K562 (cell line): ENCODE results near the gene TFDP3. TPM values are rescaled to one million over a fixed set of nuclear protein-coding genes. Genes with fewer than 3 reads are reported as not detected.

Experiments
- ATAC-seq: fragments of 200-7000 bp; cut with Tn5 transposase; 3 replicates; pipeline ENCODE4 v1.9.1; 2020; ENCODE audit warnings: moderate library complexity
- BruUV-seq: library from RNA; stranded (reverse); fragments of 400-500 nt; replicated peaks from 2 replicates; lab custom pipeline; 2021; lab: Mats Ljungman, UMichigan
- CTCF ChIA-PET: fragments of 300-600 bp; formaldehyde crosslinking; extraction: SDS; loops from one replicate; lab custom pipeline; 2021; ENCODE audit warnings: low intra/inter-chr PET ratio; lab: Yijun Ruan, JAX
- POLR2A ChIA-PET: fragments of 300-600, 350-650 bp; sonication (Branson Sonifier 250); formaldehyde crosslinking; extraction: SDS; loops from one replicate; lab custom pipeline; 2021; ENCODE audit warnings: antibody characterized with exemption, inconsistent platforms; lab: Yijun Ruan, JAX
- DNase-seq, 4 experiments: peaks; one replicate each; pipeline versions ENCODE4 v3.0.0 to v3.0.0-alpha.2; 2011 to 2018; ENCODE audit warnings: low spot score in 3 of 4, mixed read lengths in 3 of 4; ENCODE audit errors: extremely low read depth in 1 of 4
- FAIRE-seq: peaks from 2 replicates; lab custom pipeline; 2011; peaks lifted over from hg19 to GRCh38; lab: Jason Lieb, UNC
- H2AFZ ChIP-seq: 2 replicates; pipeline ENCODE4 v1.6.0; 2011; ENCODE audit warnings: low read depth, low read length, control low read depth, inconsistent platforms
- H3K27ac ChIP-seq: fragments of 200-600 bp; 3 replicates; pipeline ENCODE4 v1.8.0; 2011; ENCODE audit warnings: low read depth, mild to moderate bottlenecking, control low read depth, inconsistent platforms, low read length, moderate library complexity, mixed read lengths; ENCODE audit errors: extremely low read depth
- H3K27me3 ChIP-seq, 2 experiments: fragments of 300-600 bp in 1 of 2; 2 replicates in 1 of 2; 3 replicates in 1 of 2; pipeline versions ENCODE4 v1.6.0 to v1.8.0; 2011; ENCODE audit warnings: inconsistent platforms in 2 of 2, low read length in 2 of 2, mild to moderate bottlenecking in 1 of 2, mixed read lengths in 1 of 2, moderate library complexity in 1 of 2; ENCODE audit not compliant: control insufficient read depth in 2 of 2, insufficient read depth in 2 of 2
- H3K36me3 ChIP-seq: fragments of 300-600 bp; 3 replicates; pipeline ENCODE4 v1.8.0; 2011; ENCODE audit warnings: mild to moderate bottlenecking, low read length, inconsistent platforms; ENCODE audit not compliant: control insufficient read depth, insufficient read depth
- H3K4me1 ChIP-seq, 2 experiments: fragments of 200-600 bp in 1 of 2; replicated peaks in 1 of 2; 2 replicates in 1 of 2; 3 replicates in 1 of 2; pipeline versions ENCODE4 v1.5.1 to v1.8.0; 2011; ENCODE audit warnings: inconsistent platforms in 2 of 2, low read length in 2 of 2, mild to moderate bottlenecking in 1 of 2, mixed read lengths in 1 of 2, moderate library complexity in 1 of 2; ENCODE audit not compliant: control insufficient read depth in 2 of 2, insufficient read depth in 2 of 2
- H3K4me2 ChIP-seq: 2 replicates; pipeline ENCODE4 v1.6.1; 2011; ENCODE audit warnings: low read length, control low read depth, inconsistent platforms, mixed read lengths; ENCODE audit not compliant: insufficient read depth
- H3K4me3 ChIP-seq: fragments of 200-600 bp; sonication (generic), shearing (Covaris generic); 2 replicates; pipeline ENCODE4 v1.5.1; 2016; ENCODE audit warnings: control low read depth, inconsistent platforms
- H3K79me2 ChIP-seq: fragments of 200-600 bp; 3 replicates; pipeline ENCODE4 v1.8.0; 2011; ENCODE audit warnings: low read length, inconsistent platforms; ENCODE audit not compliant: control insufficient read depth, insufficient read depth
- H3K9ac ChIP-seq, 2 experiments: 2 replicates each; pipeline versions ENCODE4 v1.6.0 to v1.6.1; 2011; ENCODE audit warnings: low read depth in 2 of 2, low read length in 2 of 2, control low read depth in 1 of 2, inconsistent platforms in 1 of 2, mild to moderate bottlenecking in 1 of 2, mixed read lengths in 1 of 2; ENCODE audit not compliant: insufficient read depth in 1 of 2
- H3K9me1 ChIP-seq: one replicate; pipeline ENCODE4 v1.6.0; 2011; ENCODE audit warnings: inconsistent platforms, mild to moderate bottlenecking, low read length, moderate library complexity; ENCODE audit not compliant: control insufficient read depth, insufficient read depth
- H3K9me3 ChIP-seq: replicated peaks from 2 replicates; pipeline ENCODE4 v1.5.1; 2011; ENCODE audit warnings: low read depth, low read length, inconsistent platforms; ENCODE audit not compliant: control insufficient read depth, insufficient read depth
- H4K20me1 ChIP-seq: replicated peaks from 2 replicates; pipeline ENCODE4 v1.6.1; 2011; ENCODE audit warnings: low read length, inconsistent platforms, mixed read lengths; ENCODE audit not compliant: control insufficient read depth, insufficient read depth
- TEAD1 ChIP-seq, 2 experiments: fragments of 450-650 bp in 1 of 2; sonication (generic) in 1 of 2; formaldehyde crosslinking; IDR thresholded peaks; 2 replicates each; pipeline versions ENCODE4 v1.4.0 to v1.8.0; 2020 to 2022; ENCODE audit warnings: mild to moderate bottlenecking in 2 of 2, missing genetic modification reagents in 1 of 2
- TGIF2 ChIP-seq: sonication (generic); formaldehyde crosslinking; IDR thresholded peaks from 2 replicates; pipeline ENCODE4 v1.8.1; 2022; ENCODE audit warnings: mild to moderate bottlenecking, missing genetic modification reagents, moderate library complexity
- THAP12 ChIP-seq: fragments of 250-450 bp; sonication (Bioruptor Pico); IDR thresholded peaks from 2 replicates; pipeline ENCODE4 v1.9.0; 2021; ENCODE audit warnings: mild to moderate bottlenecking, inconsistent platforms
- WHSC1 ChIP-seq: IDR thresholded peaks from one replicate; pipeline ENCODE4 v1.6.1; 2012; ENCODE audit warnings: low read length, control low read depth, inconsistent platforms
- ZNF592 ChIP-seq: fragments of 450-650 bp; IDR thresholded peaks from 2 replicates; pipeline ENCODE4 v1.6.1; 2017; ENCODE audit warnings: antibody characterized with exemption, mild to moderate bottlenecking
- ZNF780A ChIP-seq: fragments of 250-450 bp; sonication (Bioruptor Pico); IDR thresholded peaks from 2 replicates; pipeline ENCODE4 v1.5.0; 2021; ENCODE audit warnings: mild to moderate bottlenecking
- WGBS: fragments of 100-300 bp; shearing (Covaris generic); methylation state at CpG from one replicate; pipeline ENCODE4 v1.1.6; 2016; ENCODE audit warnings: low coverage, mixed read lengths; ENCODE audit not compliant: insufficient coverage; ENCODE audit errors: missing lambda C conversion rate; 5-methylcytosine and 5-hydroxymethylcytosine counted together
- in situ Hi-C: fragments of 300-500 bp; cut with MboI; formaldehyde crosslinking; loops from 4 replicates; pipeline ENCODE4 v1.15.0; 2018; ENCODE audit warnings: inconsistent platforms, mixed read lengths
- intact Hi-C: fragments of 100-400 bp; cut with micrococcal nuclease; formaldehyde crosslinking; loops from 2 replicates; pipeline ENCODE4 v1.14.2; 2022
- polyA plus RNA-seq, 8 experiments: library from polyadenylated mRNA; depleted of rRNA in 4 of 8; stranded (reverse) in 5 of 8; unstranded in 3 of 8; fragments of >200 nt; fragmentation: Nextera tagmentation in 2 of 8; fragmentation: Illumina TruSeq in 1 of 8; extraction: Ambion mirVana in 2 of 8; extraction: Trizol in 1 of 8; gene quantifications; 2 replicates each; pipeline versions ENCODE4 v1.2.1 to v1.2.3, GENCODE V29; 2011 to 2014; ENCODE audit warnings: inconsistent platforms in 1 of 8, missing spikeins in 1 of 8
- total RNA-seq, 7 experiments: library from RNA; depleted of rRNA in 6 of 7; stranded (reverse); fragments of >200 nt in 6 of 7; fragmentation: Illumina TruSeq in 2 of 7; extraction: Trizol in 2 of 7; gene quantifications; 2 replicates each; pipeline versions ENCODE4 v1.2.1 to v1.2.3, GENCODE V29; 2011 to 2021; ENCODE audit warnings: low replicate concordance in 1 of 7
- TF ChIP-seq, protein P1 (sequence below), 2 experiments: fragments of 450-650 bp; IDR thresholded peaks; 2 replicates each; pipeline ENCODE4 v1.6.1; 2016
- TF ChIP-seq, protein P2 (sequence below): fragments of 200-400 bp; formaldehyde crosslinking; IDR thresholded peaks from 2 replicates; pipeline ENCODE4 v1.6.1; 2017; ENCODE audit warnings: mild to moderate bottlenecking, low read depth, low read length, moderate library complexity

TFDP3 gene
- total and polyA plus RNA-seq, 9 of the 15 experiments (the other 6 are each of a cell fraction or from before 2014, with no cell fraction given) = 0.09 to 0.25 (median 0.12) TPM; not detected in 5

DNA sequence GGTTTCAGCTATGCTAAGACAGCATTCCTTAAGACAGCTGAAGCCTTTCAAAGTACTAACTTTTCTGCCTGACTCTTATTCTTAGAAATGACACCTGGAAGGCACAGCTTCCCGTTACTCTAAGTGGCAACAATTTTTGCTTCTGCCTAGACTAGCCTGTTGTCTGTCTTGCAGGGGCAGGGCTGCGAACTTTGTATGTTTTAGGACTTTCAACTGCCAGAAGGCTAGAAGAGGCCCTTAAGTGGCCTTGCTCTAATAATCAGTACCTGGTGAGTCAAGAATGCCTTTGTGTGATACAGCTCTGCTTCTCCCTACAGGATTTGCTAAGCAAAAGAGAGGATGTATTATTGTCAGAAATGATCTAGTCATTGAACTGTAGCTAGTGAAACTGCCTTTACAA lies 30.0 kb upstream of the TFDP3 start:
- in situ Hi-C loops = no loop called here
- intact Hi-C loops = no loop called here
- no peak for FAIRE-seq
- BruUV-seq = no TSS peak
- no peak overlapping the region for H3K4me3 ChIP-seq
- H2AFZ ChIP-seq = no peak overlapping the region
- H3K9ac ChIP-seq = no peak overlapping the region
- 0% methylated on average over 2 of the region's 2 CpGs for WGBS
- no peak for DNase-seq
- H3K27ac ChIP-seq = no peak overlapping the region
- POLR2A ChIA-PET = no interaction called here
- no peak for ATAC-seq
- TF ChIP-seq ZNF592 (no peak), ZNF780A (CRISPR knock-in tag) (no peak), WHSC1 (no peak), TGIF2 (CRISPR knock-in tag) (no peak), THAP12 (CRISPR knock-in tag) (no peak), TEAD1 (CRISPR knock-in tag; IDR thresholded peaks at IDR 0.05) (no peak)
- TF ChIP-seq, protein P1, sequence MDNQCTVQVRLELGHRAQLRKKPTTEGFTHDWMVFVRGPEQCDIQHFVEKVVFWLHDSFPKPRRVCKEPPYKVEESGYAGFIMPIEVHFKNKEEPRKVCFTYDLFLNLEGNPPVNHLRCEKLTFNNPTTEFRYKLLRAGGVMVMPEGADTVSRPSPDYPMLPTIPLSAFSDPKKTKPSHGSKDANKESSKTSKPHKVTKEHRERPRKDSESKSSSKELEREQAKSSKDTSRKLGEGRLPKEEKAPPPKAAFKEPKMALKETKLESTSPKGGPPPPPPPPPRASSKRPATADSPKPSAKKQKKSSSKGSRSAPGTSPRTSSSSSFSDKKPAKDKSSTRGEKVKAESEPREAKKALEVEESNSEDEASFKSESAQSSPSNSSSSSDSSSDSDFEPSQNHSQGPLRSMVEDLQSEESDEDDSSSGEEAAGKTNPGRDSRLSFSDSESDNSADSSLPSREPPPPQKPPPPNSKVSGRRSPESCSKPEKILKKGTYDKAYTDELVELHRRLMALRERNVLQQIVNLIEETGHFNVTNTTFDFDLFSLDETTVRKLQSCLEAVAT (IDR thresholded peaks at IDR 0.05) = no peak
- TF ChIP-seq, protein P2, sequence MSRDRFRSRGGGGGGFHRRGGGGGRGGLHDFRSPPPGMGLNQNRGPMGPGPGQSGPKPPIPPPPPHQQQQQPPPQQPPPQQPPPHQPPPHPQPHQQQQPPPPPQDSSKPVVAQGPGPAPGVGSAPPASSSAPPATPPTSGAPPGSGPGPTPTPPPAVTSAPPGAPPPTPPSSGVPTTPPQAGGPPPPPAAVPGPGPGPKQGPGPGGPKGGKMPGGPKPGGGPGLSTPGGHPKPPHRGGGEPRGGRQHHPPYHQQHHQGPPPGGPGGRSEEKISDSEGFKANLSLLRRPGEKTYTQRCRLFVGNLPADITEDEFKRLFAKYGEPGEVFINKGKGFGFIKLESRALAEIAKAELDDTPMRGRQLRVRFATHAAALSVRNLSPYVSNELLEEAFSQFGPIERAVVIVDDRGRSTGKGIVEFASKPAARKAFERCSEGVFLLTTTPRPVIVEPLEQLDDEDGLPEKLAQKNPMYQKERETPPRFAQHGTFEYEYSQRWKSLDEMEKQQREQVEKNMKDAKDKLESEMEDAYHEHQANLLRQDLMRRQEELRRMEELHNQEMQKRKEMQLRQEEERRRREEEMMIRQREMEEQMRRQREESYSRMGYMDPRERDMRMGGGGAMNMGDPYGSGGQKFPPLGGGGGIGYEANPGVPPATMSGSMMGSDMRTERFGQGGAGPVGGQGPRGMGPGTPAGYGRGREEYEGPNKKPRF = no peak
- no peak overlapping the region for H3K4me2 ChIP-seq
- H3K27me3 ChIP-seq = no peaks in the 10 kb centered on the region
- no peaks in the 10 kb centered on the region for H3K36me3 ChIP-seq
- CTCF ChIA-PET = no interaction called here
- no peaks in the 10 kb centered on the region for H3K9me1 ChIP-seq
- H3K9me3 ChIP-seq = no peaks in the 10 kb centered on the region
- H3K79me2 ChIP-seq = no peaks in the 10 kb centered on the region
- no peaks in the 10 kb centered on the region for H3K4me1 ChIP-seq
- no peaks in the 10 kb centered on the region for H4K20me1 ChIP-seq
